ENCODE measurements around the gene MYL7.

Gene MYL7

DNA sequence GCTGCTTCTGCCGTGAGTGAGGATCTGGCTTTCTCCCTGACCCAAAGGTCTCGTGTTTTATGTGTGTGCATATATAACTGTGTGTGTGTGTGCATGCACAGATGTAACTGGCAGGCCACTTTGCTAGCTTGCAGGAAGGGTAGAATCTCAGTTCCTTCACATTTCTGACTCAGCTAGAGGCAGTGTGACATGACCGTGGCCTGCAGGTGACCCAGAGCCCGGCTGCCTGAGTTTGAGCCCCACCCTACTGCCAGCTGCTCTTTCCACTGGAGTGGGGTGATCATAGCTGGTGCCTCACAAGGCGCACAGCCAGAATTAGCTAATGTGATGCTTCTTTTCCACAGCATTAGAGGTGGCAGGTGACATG is 9.3 kb upstream of the MYL7 start:
- no peak for DNase-seq (ENCODE audit: low read depth, low spot score)

DNA sequence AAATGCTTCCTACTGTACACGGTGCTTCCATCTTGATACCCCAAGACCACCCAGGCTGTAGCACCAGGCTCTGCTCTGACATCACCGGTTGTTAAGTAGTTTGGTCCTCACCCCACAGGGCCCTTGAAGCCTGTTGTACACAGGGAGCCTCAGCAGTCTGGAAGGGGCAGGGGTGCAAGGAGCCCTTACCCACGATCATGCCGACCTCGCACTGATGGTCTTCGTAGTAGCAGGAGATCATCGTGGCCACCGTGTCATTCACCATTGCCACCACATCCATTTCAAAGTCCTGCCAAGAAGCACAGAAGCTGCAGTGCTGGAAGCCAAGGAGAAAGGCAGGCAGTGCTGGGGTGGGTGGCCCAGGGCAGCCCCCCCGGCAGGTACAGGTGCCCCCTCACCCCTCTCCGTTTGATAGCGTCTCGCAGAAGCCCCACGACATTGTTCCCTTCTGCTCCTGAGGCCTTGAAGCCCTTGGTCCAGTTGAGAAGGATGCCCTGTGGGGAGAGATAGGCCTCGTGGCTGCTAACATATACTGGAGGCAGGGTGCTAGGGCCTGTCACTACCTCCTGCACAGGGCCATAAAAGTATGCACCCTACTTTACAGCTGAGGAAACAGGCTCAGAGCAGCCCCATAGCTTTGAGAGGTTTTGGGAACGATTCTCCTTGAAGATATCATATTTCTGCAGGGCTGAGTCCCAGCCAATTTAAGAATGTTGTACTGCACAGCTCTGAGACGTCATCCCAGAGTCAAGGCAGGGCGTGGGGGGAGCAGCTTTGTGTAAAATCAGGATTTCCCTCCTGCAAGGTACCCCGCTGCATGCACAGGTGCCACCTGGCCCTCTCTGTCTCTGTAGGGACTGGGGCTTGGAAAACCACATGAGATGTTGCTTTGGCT is 8.7 kb upstream of the MYL7 start:
- DNase-seq (ENCODE audit: low read depth, low spot score) = no peak

DNA sequence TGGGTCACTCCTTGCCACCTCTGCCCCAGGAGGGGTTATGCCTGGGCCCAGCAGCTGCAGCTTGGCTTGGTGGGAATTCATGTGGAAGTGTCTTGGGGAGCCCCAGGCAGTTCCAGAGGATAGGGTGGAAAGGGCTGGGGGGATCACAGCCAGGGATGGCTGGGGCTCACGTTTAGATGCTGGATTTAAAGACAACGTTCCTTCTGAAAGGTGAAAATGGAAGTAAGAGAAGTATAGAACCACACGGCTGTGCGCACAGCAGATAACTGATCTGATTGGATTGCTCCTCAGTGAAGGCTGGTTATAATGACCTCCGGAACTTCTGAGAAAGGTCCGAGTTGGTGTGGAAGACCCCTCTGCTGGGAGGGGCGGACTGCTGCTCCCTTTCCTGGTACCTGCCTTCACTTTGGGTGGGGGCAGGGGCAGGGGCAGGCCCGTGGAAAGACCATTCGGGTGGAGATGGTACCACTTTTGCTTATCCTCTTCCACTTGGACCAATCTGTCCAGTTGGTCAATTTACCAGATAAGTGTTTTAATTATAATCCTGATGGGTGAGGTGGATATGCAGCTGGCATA is 7.9 kb upstream of the MYL7 start:
- DNase-seq (ENCODE audit: low read depth, low spot score) = no peak

DNA sequence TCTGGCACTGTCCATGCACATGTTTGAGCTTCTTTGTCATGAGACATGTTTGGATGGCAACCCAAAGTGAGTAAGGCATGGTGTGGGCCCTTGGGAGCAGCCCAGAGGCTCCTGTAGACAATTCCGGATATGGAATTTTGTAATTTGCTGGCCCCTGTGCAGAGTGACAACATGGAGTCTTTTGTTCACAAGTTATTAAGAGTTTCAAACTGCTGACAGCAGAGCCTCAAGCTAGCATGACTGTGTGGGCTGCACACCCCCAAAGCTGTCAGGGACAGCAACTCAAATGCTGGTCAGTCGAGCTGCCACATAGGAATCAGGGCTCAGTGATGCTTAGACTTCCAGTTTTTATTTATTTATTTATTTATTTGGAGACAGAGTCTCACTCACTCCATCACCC is 7.0 kb upstream of the MYL7 start:
- DNase-seq (ENCODE audit: low read depth, low spot score) = no peak

DNA sequence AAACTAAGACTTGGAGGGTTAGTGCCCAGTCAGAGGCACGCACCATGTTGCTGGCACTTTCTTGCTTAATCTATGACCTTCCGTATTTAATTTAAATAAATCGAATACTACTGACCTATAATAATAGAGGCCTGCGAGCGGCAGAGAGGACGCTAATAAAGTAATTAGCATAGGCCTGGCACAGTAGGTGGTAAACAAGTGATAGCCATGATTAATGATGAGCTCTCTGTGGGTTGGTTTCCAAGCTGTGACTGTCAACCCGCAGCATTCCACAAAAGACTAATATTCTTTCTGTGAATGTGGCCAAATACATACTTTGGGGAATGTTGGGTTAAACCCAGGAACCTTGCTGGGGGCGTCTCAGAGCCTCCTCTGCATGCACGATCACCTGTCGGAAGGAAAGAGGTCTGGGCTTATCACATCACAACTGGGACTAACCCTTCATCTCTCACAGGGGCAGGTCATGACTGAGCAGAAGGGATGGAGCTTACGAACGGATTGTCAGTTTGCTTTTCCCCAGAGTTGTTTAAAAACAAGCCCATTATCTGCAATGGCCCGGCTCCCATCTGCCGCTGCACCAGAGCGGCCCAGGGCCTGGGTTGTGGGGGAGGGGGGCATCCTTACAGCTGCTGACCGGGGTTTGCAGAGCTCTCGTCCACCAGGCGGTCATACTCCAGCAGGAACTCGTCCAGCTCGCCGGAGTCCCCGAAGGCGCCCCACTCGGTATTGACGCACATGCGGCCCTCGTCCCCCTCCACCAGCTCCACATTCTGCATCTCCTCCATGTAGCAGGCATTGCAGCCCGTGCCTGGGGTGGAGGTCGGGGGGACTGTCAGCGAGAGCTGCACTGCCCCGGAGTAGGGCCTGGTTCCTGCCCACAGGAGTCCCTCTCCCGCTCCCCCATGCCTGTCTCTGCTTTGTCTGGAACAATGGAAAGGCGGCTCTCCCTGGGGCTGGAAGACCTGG is 6.2 kb upstream of the MYL7 start:
- DNase-seq (ENCODE audit: low read depth, low spot score) = peak; percentile 18

DNA sequence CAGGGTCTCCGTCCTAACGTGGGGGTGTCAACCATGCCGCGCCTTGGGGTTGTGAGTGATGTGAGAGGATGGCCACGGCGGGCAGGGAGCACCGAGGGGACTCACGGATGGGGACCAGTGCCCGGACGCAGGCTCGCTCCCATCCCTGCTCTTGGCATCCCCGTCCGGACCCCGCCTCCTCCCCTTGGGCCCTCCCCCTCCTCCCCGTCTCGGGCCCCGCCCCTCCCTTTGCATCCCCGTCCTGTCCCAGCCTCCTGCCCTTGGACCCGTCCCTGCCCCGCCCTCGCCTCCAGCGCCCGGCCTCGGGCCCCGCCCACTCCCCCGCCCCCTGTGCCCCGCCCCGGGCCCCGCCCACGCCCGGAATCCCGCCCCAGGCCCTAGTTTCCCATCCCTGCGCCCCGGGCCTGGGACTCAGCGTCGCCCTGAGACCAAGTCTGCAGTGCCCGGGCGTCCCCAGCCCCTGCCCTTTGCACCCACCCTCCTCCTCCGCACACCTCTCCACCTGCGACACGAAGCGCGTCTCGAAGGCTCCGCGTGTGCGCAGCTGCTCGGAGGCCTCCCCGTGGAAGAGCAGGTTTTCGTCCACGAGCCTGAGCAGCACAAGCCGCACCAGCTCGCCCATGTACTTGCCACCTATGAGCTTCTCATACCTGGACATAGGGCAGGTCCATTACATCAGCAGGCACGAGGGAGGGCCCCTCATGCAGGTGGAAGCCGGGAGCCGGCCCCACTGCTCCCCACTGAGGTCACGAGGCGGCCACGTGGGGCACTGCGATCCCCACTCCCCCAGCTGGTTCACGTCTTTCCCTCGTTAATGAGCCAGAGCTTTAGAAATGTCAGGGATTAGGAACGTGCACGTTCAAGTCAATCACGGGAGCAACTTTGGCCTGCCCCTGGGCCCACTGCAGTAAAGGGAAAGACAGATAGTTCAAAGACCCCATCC is 5.1 kb upstream of the MYL7 start:
- DNase-seq (ENCODE audit: low read depth, low spot score) = peak; percentile 81

DNA sequence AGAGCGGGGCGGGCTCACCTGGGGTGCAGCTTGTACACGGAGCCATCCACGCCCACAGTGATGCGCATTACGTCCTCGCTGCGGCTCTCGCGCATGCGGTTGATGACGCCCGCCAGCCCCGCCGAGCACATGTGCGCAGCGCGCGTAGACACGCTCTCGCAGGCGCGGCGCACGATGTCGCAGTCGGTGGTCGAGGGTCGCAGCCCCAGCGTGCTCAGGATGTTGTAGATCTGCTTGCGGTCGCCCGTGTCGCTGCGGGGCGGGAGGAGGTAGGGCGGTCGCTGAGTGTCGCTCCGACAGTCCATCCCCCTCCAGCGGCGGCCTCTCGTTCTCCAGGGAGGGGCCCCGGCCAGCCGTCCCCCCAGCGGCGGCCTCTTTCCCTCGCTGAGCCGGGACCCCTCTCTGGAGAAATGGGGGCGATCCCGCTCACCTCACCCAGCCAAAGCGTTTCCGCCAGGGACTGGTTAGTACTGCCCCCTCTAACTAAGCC is 4.4 kb upstream of the MYL7 start:
- DNase-seq (ENCODE audit: low read depth, low spot score) = peak; percentile 51

DNA sequence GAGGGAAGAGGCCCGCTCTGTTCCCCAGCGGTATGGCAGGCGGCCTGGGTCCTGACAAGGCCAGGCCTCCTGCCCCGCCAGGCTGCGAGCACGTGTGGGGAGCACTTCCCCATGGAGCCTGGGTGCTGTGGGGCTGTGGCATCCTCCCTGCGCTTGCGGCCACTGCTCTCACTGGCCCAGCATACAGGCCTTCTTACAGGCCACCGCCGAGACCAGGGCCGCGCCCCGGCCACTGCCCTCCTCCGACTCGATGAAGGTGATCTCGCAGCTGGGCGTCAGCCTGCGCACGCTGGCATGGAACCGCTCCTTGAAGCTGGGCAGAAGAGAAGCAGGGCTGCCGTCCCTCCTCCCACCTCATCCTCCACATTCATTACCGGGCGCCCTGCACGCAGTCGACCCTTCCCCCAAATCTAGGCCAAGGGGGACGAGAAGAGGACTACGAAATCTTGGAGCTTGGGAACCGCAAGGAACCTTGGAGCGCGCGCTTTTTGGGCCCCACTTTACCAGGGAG is 3.9 kb upstream of the MYL7 start:
- no peak for DNase-seq (ENCODE audit: low read depth, low spot score)

DNA sequence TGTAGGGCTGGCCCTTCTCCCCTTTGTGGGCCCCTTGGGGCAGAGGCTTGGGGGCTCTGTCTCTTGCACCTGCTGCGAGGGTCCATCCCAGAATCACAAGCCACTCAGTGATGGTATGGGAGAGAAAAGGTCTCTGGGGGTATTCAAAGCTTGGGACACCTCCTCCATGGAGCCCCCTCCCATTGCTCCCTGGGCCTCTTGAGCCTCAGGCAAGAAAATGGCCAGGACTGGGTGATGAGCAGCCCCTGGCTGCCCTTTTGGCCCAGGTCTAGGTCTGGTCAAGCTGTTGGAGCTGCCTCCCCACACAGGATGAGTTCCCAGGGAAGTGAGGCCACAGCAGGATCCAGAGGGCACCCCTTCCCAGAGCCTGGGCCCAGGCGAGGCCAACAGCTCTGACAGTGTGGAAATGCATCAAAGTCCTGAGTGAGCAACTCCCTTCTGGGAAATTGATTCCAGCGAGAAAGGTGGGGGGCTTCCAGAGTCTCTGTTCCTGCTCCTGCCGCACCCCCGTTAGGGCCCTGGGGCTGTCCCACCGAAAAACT is 3.4 kb upstream of the MYL7 start:
- DNase-seq (ENCODE audit: low read depth, low spot score) = no peak

DNA sequence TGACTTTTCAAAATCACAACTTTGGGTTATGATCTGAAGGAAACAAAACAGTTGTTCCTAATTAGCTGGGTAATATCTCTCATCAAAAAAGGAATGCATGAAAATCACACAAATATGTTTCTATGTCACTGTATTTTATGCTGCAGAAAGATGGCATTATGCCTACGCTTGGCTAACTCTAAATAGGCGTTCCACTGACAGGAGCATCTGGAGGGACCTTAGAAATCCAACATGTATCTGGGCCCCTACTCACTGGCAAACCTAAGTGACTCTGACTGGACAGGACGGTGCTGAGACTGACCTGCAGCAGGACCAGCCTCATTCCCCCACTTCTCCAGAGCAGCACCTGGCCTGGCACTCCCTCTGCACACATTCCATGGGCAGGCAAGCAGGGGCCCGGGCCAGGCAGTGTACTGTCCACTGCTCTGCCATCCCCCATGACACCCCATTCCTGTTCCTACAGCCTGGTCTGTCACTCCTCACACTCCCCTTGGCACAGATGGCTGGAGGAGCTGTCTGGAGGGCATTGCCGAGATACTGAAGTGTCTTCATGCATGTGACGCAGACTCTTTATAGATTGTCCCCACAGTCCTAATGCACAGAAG is 2.6 kb upstream of the MYL7 start:
- DNase-seq (ENCODE audit: low read depth, low spot score) = no peak

DNA sequence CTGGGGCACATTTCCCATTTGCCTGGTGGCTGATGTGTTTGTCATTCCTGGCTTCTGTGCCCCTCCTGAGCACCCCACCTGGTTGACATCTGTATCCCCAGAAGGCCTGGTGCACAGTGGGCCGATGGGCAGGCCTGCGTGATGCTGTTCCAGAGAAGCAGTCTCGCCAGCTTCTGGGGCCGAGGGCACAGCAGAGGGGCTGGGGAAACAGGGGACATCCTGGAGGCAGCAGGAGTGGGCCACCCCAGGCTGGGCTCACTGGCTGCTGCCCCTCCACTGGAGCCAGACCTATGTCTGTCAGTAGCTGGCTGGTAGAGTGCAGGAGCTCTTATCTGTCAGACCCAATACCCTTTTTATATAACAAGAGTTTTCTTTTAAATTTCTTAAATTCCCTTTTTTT is 896 bp upstream of the MYL7 start:
- no peak for DNase-seq (ENCODE audit: low read depth, low spot score)

DNA sequence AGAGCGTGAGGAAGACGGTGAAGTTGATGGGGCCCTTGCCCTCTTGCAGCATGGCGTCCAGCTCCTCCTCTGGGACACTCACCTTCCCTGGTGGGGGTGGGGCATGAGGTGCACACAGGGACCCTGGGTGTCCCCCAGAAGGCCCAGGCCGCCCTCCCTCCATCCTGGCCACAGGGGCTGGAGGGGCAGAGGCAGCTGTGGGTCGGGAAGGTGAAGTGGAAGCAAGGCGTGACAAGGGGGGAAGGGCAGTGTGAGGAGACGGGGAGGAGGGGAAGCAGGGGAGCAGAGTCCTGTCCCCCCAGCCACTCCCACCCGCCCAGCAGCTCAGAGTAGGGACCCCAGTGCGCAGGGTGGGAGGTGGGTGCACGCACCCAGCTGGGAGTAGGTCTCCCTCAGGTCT is 791 bp downstream of the MYL7 start:
- DNase-seq (ENCODE audit: low read depth, low spot score) = no peak

DNA sequence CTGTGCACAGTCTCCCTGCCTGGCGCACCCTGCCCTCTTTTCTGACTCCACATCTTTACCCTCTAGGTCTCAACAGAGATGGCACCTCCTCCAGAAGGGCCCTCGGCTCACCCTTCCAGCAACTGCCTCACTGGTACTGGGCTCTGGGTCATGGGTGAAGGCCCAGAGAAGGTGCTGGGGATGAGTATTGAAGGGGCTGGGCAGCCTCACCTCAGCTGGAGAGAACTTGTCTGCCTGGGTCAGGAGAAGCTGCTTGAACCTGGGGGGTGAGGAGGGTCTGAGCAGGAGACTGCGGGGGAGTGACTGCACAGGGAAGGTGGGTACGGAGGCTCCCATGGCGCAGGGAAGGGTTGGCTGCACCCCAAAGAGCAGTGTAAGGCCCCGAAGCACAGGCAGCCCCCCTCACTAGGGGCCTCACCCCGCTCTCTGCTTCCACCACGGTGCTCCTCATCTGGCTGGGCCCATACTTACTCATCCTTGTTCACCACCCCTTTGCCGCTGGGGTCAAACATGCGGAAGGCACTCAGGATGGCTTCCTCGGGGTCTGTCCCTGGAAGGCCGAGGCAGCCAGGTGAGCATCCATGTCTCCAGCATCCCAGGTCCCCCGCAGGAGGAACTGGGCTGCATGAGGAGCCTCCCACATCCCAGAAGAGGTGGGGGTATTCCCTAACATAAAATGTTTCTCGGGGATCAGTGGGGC is 1.7 kb downstream of the MYL7 start:
- no peak for DNase-seq (ENCODE audit: low read depth, low spot score)

DNA sequence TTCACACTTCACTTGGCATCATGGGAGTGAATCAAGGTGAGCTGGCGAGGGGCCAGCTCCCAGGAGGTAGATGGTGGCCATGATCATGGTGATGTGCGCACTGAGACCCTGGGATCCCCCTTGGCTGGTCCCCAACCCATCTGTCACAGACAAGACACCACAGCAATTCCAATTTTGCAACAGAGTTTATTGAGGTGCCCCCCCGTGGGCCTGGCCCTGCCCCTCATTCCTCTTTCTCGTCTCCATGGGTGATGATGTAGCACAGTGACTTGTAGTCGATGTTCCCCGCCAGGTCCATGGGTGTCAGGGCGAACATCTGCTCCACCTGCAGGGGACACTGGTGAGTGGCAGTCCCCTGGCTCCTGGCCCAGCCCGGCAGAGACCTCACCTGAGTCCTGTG is 2.4 kb downstream of the MYL7 start:
- no peak for DNase-seq (ENCODE audit: low read depth, low spot score)

DNA sequence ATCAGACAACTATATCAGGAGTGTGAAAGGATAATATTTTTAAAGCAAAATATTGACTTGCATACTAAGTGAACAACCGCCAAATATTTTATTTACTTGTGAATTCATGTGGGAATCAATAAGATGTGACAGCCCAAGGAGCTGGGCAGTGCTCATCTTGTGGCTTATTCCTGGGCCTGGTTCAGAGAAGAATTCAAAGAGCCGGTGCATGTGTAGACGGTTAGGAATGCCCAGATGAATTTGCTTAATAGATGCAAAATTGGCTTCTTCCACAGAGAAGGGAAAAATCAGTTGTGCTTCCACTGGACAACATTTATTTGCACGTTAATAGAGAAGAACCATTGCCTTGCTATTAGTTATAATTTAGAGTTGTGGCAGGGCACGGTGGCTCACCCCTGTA is 4.4 kb downstream of the MYL7 start:
- DNase-seq (ENCODE audit: low read depth, low spot score) = peak; percentile 39

DNA sequence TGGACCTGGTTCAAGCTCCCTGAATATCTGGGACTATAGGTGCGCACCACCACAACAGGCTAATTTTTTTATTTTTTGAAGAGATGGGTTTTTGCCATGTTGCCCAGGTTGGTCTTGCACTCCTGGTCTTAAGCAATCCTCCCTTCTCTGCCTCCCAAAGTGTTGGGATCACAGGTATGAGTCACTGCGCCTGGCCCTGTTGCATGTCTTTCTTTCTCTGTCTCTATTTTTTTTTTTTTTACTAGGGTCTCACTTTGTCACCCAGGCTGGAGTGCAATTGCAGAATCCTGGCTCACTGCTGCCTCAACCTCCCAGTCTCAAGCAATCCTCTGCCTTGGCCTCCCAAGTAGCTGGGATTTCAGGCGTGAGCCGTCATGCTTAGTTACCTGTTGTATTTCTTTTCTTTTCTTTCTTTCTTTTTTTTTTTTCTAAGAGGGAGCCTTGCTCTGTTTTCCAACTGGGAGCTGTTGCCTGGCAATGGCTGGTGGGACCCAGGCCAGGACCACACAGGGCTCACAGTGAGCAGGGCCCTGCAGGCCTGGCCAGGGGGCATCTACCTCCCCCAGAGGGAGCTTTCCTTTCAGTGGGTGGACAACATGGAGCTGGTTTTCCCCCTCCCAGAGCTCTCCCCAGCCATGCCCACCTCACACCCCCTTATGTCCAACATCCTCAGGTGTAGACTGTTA is 6.0 kb downstream of the MYL7 start:
- peak; percentile 56 for DNase-seq (ENCODE audit: low read depth, low spot score)

DNA sequence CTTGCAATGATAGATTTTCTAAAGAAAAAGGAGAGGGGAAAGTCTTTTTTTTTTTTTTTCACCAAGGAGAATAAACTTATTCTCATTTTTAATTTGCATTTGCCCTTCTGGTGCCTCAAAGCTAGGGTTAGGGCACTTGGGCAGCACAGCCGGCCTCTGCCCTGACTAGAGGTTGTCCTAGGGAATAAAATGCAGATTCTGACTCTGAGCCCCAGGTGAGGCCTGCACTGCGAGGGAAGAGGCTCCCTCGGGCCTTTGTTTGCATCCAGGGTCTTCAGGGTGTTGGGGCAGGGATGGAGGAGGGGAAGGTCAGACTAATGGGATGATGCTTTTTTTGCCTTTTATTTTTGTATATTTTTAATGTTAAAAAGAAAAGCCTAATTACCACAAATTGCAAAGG is 7.8 kb downstream of the MYL7 start:
- no peak for DNase-seq (ENCODE audit: low read depth, low spot score)

DNA sequence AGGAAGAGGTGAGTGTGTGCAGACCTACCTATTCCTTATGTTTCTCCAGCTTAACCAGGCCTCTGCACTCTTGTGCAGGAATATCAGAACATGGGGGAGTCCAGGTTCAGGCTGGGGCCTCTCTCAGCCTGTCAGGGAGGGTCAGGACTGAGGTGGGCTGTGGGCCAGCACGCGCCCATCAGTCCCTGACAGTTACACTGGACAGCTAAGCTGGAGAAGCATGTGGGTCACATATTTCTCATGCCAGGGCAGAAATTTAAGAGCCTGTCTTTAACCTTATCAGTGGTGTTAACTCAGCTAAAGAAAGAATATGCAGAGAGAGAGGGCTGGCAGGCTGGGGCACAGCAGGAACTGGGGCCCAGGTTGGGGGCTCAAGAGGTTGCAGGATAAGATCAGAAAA is 9.1 kb downstream of the MYL7 start:
- peak; percentile 20 for DNase-seq (ENCODE audit: low read depth, low spot score)

Measured in astrocyte of the hippocampus (primary cell).